ENCODE data around the gene GPC6.
"Not testable (repeated sequence)": the region's sequence is repeated elsewhere in the genome, so short reads cannot be mapped to it uniquely, and the experiment has no call there.

GPC6 gene

GRCh38 chr13:94256721-94257120 is 1030.1 kb downstream of the GPC6 start:
- in situ Hi-C loops (cut with HindIII; ENCODE audit: low sequenced_read_pairs), result no loop called here

DNA sequence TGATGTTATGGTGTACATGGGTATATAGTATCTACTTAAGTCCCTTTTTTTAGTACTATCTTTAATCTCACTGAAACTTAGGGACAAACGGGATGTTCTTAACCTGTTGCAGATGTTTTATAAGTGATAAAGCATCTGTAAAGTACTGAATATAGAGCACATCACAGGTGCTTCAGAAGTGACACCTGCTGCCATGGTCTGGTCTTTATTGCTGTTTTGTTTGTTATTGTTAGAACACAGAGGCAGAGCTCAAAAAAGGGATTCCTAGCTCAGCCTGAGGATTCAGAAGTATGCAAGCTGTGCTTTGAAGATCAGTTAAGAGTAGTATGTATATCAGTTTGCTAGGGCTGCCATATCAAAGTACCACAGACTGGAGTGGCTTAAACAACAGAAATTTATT is 1033.4 kb downstream of the GPC6 start:
- in situ Hi-C loops (cut with HindIII; ENCODE audit: low sequenced_read_pairs), result no loop called here

DNA sequence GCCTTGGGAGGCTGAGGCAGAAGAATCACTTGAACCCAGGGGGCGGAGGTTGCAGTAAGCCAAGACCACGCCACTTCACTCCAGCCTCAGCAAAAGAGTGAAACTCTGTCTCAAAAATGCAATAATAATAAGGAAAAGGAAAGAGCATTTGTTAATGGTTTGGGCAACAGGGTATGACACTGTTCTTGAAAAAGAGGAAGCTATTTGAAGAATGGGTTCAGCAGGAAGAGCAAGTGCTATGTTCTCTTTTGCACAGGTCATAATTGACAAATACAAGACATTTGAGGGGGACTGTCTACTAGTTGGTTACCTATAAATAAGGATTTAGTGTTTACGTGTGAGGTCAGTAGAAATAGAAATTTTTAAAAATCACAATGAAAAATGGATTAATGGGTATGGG is 1034.6 kb downstream of the GPC6 start:
- in situ Hi-C loops (cut with HindIII; ENCODE audit: low sequenced_read_pairs), result no loop called here

- in situ Hi-C loops (cut with HindIII; ENCODE audit: low sequenced_read_pairs), result no loop called here
These were observed 1036.4 kb downstream of the GPC6 start for GRCh38 chr13:94263038-94263437.

DNA sequence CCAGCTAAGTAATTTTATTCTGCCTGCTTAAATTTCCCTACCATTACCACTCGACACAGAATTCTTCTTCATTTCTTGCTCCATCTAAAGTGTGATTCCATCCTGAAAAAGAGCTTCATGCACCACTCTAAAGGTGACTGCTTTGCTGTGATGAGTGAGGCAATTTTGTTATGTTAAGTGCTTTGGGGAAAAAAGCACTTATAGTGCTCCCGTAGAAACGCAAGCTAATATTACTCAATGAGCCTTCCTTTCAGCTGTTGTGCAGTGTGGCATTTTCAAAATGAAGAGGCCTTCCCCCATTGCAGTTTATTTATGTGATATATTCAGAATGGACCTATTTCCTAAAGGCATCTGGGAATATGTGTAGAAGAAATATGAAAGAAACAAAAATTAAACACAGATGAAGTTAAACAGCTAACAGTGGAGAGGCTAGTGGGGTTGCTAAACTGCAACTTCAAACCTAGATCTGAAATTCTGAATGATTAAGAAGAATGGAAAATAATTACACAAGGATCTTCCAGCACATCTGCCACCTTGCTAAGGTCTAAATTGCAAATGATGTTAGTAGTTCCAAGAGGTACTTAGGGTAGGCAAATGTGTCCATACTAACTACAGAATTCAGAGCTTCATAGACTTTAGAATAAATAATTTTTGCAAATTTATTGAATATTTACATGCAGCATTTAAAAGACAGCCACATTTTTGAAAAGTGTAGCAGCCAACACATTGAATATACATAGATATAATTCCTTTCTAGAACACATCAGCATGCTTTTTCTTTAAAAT is 1041.2 kb downstream of the GPC6 start:
- in situ Hi-C loops (cut with HindIII; ENCODE audit: low sequenced_read_pairs), result no loop called here

DNA sequence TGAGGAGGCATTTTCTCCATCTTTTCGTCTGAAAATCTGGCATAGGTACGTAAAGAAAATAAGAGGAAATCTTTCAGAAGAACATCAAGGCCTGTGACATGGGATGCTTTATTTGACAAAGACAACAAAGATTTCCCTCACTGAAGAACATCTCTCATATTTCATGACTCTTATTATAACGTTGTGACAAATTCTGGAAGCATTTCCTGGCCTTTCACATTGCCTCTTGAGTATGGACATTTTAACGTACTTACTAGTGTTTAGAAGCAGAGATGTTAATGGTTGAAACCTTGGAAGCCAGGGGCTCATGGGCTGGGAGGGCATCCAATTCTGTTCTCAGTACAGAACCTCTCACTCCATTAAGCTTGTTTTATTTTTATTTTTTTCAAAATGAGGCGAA is 1042.1 kb downstream of the GPC6 start:
- in situ Hi-C loops (cut with HindIII; ENCODE audit: low sequenced_read_pairs), result no loop called here

DNA sequence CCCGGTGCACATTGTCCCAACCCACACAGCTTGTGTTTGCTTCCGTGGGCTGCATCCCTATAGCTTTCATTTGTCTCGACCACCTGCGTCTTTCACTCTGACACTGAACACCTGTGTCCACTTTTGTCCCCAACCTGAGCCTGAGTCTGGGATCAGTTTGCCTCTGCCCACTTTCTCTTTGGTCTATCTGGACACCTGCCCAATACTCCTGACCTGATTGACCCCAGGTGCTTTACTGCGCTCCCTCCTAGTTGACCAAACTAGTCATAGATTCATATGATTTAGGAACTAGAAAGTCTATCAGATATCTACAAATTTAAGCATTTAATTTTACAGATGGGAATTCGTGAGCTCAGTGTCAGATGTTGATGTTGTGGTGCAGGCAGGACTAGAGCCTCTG is 1043.0 kb downstream of the GPC6 start:
- in situ Hi-C loops (cut with HindIII; ENCODE audit: low sequenced_read_pairs), result no loop called here

DNA sequence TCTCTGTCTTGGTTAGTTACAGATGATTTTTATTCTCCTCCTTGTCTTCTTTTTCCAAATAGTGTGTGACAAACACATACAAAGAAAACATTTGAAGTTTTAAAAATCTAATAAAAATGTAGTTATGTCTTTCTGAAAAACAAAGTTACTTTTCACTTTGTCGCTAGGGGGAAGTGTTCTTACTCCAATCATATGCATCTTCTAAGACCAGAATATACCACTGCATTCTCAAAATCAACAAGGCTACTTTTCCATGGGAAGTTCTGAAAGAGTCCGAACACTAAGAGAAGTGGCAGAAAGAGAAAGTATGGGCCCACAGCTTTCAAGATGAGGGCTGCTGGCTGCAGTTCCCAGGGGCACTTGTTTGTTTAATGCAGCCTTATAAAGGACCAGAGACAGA is 1043.9 kb downstream of the GPC6 start:
- in situ Hi-C loops (cut with HindIII; ENCODE audit: low sequenced_read_pairs), result no loop called here

GRCh38 chr13:94272038-94272437 is 1045.4 kb downstream of the GPC6 start:
- in situ Hi-C loops (cut with HindIII; ENCODE audit: low sequenced_read_pairs), result no loop called here

- in situ Hi-C loops (cut with HindIII; ENCODE audit: low sequenced_read_pairs), result no loop called here
These were observed 1053.7 kb downstream of the GPC6 start for GRCh38 chr13:94280349-94280748.

DNA sequence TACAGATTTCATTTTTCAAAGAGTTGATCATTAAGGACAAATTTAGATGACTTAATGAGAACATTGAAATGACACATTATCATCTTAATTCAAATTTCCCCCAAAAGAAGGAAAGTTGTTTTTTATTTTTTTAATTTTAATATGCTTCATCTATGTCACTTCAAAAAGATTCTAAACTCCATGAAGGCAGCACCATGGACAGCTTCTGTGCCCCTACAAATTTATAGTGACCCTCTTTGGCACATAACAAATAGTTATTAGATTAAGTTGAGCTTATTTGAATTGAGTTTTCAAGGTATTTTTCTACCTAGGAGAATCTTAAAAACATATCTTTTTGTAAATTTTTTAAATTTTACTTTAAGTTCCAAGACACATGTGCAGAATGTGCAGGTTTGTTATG is 1054.2 kb downstream of the GPC6 start:
- in situ Hi-C loops (cut with HindIII; ENCODE audit: low sequenced_read_pairs), result no loop called here

DNA sequence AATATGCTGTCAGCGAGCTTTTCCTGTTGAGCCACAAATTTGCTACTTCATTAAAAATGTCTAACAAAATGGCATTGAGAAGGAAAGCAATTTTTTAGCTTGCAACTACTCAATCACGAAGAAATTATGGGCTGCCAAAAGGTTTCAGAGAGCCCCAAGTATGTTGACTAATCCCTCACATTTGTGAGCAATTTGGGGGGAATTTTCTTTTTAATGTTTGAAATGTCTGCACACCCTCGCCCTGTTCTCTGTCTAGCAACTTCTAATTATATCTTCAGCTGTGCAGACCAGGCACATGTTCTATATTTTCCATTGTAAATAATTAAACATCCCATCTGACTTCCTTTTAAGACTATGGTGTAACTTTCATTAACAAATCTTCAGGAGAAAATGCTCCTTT is 1060.0 kb downstream of the GPC6 start:
- in situ Hi-C loops (cut with HindIII; ENCODE audit: low sequenced_read_pairs), result no loop called here

- in situ Hi-C loops (cut with HindIII; ENCODE audit: low sequenced_read_pairs), result no loop called here
These were observed 1065.2 kb downstream of the GPC6 start for GRCh38 chr13:94291631-94292322.

- in situ Hi-C loops (cut with HindIII; ENCODE audit: low sequenced_read_pairs), result no loop called here
These were observed 1065.7 kb downstream of the GPC6 start for GRCh38 chr13:94292323-94292640.

- in situ Hi-C loops (cut with HindIII; ENCODE audit: low sequenced_read_pairs), result no loop called here
These were observed 1069.9 kb downstream of the GPC6 start for GRCh38 chr13:94296471-94296870.

DNA sequence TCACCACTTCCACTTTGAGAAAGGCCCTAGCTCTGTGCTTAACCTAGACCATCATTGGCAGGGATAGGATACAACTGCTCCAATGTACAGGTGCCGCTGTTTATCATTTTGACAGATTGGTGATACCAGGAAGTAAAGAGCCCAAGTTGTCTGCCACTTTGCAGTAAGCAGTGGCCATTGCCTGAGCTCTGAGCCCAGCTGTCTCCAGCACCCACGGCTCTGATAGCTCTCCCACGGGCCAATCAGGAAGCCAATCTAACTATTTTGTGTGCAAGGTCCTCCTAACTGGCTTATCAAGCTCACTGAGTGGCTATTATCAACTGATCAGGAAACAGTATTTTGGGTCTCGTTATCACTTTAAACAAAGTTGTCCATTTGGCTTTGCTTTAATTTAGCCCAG is 1071.7 kb downstream of the GPC6 start:
- in situ Hi-C loops (cut with HindIII; ENCODE audit: low sequenced_read_pairs), result no loop called here

GRCh38 chr13:94300401-94300800 is 1073.8 kb downstream of the GPC6 start:
- in situ Hi-C loops (cut with HindIII; ENCODE audit: low sequenced_read_pairs), result no loop called here

DNA sequence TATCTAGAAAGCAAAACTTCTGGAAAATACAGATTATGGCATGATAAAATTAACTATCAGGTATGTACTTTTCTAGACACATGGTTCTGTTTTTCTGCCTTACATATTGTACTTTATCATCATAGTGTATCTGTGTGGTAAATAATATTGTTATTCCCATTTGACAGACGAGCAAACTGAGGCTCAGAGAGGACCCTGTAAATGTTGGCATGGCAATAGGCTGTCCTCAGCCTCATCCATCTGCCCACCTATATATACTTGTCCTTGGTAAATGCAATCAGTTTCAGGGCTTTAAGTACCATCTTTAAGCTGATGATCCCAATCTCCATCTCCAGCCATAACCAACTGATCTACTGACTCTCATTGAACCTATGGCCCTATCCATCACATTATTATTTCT is 1074.9 kb downstream of the GPC6 start:
- in situ Hi-C loops (cut with HindIII; ENCODE audit: low sequenced_read_pairs), result no loop called here

GRCh38 chr13:94302847-94303565 is 1076.4 kb downstream of the GPC6 start:
- in situ Hi-C loops (cut with HindIII; ENCODE audit: low sequenced_read_pairs), result not testable (repeated sequence)

- in situ Hi-C loops (cut with HindIII; ENCODE audit: low sequenced_read_pairs), result no loop called here
These were observed 1077.1 kb downstream of the GPC6 start for GRCh38 chr13:94303644-94304174.

GRCh38 chr13:94305033-94305432 is 1078.4 kb downstream of the GPC6 start:
- in situ Hi-C loops (cut with HindIII; ENCODE audit: low sequenced_read_pairs), result no loop called here

GRCh38 chr13:94305463-94305862 is 1078.9 kb downstream of the GPC6 start:
- in situ Hi-C loops (cut with HindIII; ENCODE audit: low sequenced_read_pairs), result no loop called here
